Cardiac fibroblast (primary cell): Measurements from ENCODE around the gene FMC1.
"Not testable (repeated sequence)": the region's sequence is repeated elsewhere in the genome, so short reads cannot be mapped to it uniquely, and the experiment has no call there.

Experiments
- DNase-seq, 2 donors: peaks; one replicate each; pipeline versions ENCODE4 v3.0.0 to v3.0.0-alpha.2; 2010; ENCODE audit warnings: low read depth in 2 of 2
- H3K4me3 ChIP-seq, 2 donors: replicated peaks in 1 of 2; 1 replicate in 1 of 2; 2 replicates in 1 of 2; pipeline ENCODE4 v1.5.1; 2011; ENCODE audit warnings: low read depth in 2 of 2, low read length in 2 of 2, mild to moderate bottlenecking in 2 of 2, moderate library complexity in 1 of 2
- CTCF ChIP-seq: IDR thresholded peaks from one replicate; pipeline ENCODE4 v1.5.1; 2011; ENCODE audit warnings: low read depth, mild to moderate bottlenecking, low read length, inconsistent platforms

The FMC1 gene

GRCh38 chr7:139340037-139340807, 915 bp upstream of the FMC1 start:
- H3K4me3 ChIP-seq, result peak overlapping the region; percentile 94 to 96
- TF ChIP-seq CTCF, result peak; percentile 74
- DNase-seq, result peak; percentile 100

GRCh38 chr7:139340808-139341057, 404 bp upstream of the FMC1 start:
- TF ChIP-seq CTCF, result no peak
- H3K4me3 ChIP-seq, result peak overlapping the region; percentile 94 to 96
- no peak for DNase-seq

GRCh38 chr7:139341776-139342226, 664 bp downstream of the FMC1 start:
- no peak for DNase-seq
- peak overlapping the region; percentile 94 to 96 for H3K4me3 ChIP-seq
- no peak for TF ChIP-seq CTCF

- DNase-seq, result no peak
- TF ChIP-seq CTCF, result no peak
- no peak overlapping the region for H3K4me3 ChIP-seq
Measured at GRCh38 chr7:139345042-139345441, 3.9 kb downstream of the FMC1 start.

- no peak overlapping the region for H3K4me3 ChIP-seq
- no peak for TF ChIP-seq CTCF
- no peak for DNase-seq
Measured at GRCh38 chr7:139351027-139351426, 9.9 kb downstream of the FMC1 start.

- no peak for TF ChIP-seq CTCF
- no peak for DNase-seq
Measured at GRCh38 chr7:139354729-139355128, 13.6 kb downstream of the FMC1 start.

GRCh38 chr7:139355320-139355719, 14.2 kb downstream of the FMC1 start:
- H3K4me3 ChIP-seq, result no peak overlapping the region
- no peak for TF ChIP-seq CTCF
- DNase-seq, result peak; percentile 13 to 38

More at GRCh38 chr7:139354729-139355128, 13.6 kb downstream of the FMC1 start:
- H3K4me3 ChIP-seq, result no peak overlapping the region

- DNase-seq, result not testable (repeated sequence)
- H3K4me3 ChIP-seq, result peak overlapping the region; percentile 91 to 98
Measured at GRCh38 chr7:139357729-139358506, 16.8 kb downstream of the FMC1 start.
